GM12878 (cell line): ENCODE measurements around the gene SLC41A1. TPM values are rescaled to one million over a fixed set of nuclear protein-coding genes. Genes with fewer than 3 reads are reported as not detected.
A peak's percentile ranks its signal among the peaks of the same experiment; 100 is the strongest.

Source experiments
- ASH2L ChIP-seq: fragments of 300-600, 200-600 bp; sonication (generic); IDR thresholded peaks from 2 replicates; pipeline ENCODE4 v1.6.1; 2017; ENCODE audit warnings: low read depth, mild to moderate bottlenecking, borderline replicate concordance
- BACH1 ChIP-seq: fragments of 450-650 bp; IDR thresholded peaks from 2 replicates; pipeline ENCODE4 v1.6.1; 2017; ENCODE audit warnings: mild to moderate bottlenecking, borderline replicate concordance
- CBX3 ChIP-seq: fragments of 200-600 bp; sonication (generic); IDR thresholded peaks from 2 replicates; pipeline ENCODE4 v1.6.1; 2016; ENCODE audit warnings: low read depth, borderline replicate concordance
- CEBPB ChIP-seq, 2 experiments: fragments of 150-350 bp in 1 of 2; IDR thresholded peaks; 2 replicates each; pipeline ENCODE4 v1.6.1; 2012 to 2014; ENCODE audit warnings: low read depth in 2 of 2, low read length in 2 of 2, borderline replicate concordance in 1 of 2, inconsistent platforms in 1 of 2
- CHD4 ChIP-seq: fragments of 200-600 bp; sonication (generic); IDR thresholded peaks from 2 replicates; pipeline ENCODE4 v1.6.1; 2016; ENCODE audit warnings: mild to moderate bottlenecking
- HSF1 ChIP-seq: fragments of 150-350 bp; IDR thresholded peaks from 2 replicates; pipeline ENCODE4 v1.6.1; 2014; ENCODE audit warnings: mild to moderate bottlenecking, low read depth, low read length
- IRF4 ChIP-seq: IDR thresholded peaks from 2 replicates; pipeline ENCODE4 v1.6.1; 2011; ENCODE audit warnings: low read depth, low read length
- JUNB ChIP-seq: IDR thresholded peaks from 2 replicates; pipeline ENCODE4 v1.6.1; 2016; ENCODE audit warnings: antibody characterized with exemption, mild to moderate bottlenecking
- NFIC ChIP-seq: IDR thresholded peaks from 2 replicates; pipeline ENCODE4 v1.6.1; 2012; ENCODE audit warnings: low read depth, mild to moderate bottlenecking, inconsistent platforms, low read length, moderate library complexity
- PAX8 ChIP-seq: fragments of 450-650 bp; IDR thresholded peaks from 2 replicates; pipeline ENCODE4 v1.6.1; 2017; ENCODE audit warnings: mild to moderate bottlenecking, moderate library complexity
- PBX3 ChIP-seq: IDR thresholded peaks from 2 replicates; pipeline ENCODE4 v1.6.1; 2011; ENCODE audit warnings: mild to moderate bottlenecking, low read depth, low read length, moderate library complexity; ENCODE audit not compliant: insufficient replicate concordance
- PKNOX1 ChIP-seq: fragments of 450-650 bp; IDR thresholded peaks from 2 replicates; pipeline ENCODE4 v1.6.1; 2016; ENCODE audit warnings: mild to moderate bottlenecking
- PRDM15 ChIP-seq: fragments of 450-650 bp; formaldehyde crosslinking; IDR thresholded peaks from 2 replicates; pipeline ENCODE4 v1.4.0; 2020; ENCODE audit warnings: mild to moderate bottlenecking, moderate library complexity
- RB1 ChIP-seq: fragments of 450-650 bp; formaldehyde crosslinking; IDR thresholded peaks from 2 replicates; pipeline ENCODE4 v1.6.1; 2017; ENCODE audit warnings: mild to moderate bottlenecking, borderline replicate concordance
- RELA ChIP-seq: fragments of 450-650 bp; IDR thresholded peaks from 2 replicates; pipeline ENCODE4 v1.8.0; 2014; ENCODE audit warnings: borderline replicate concordance; ENCODE audit not compliant: partially characterized antibody
- SMC3 ChIP-seq: IDR thresholded peaks from 2 replicates; pipeline ENCODE4 v1.6.1; 2011; ENCODE audit warnings: low read length, improper control_type of control experiment, borderline replicate concordance
- STAT3 ChIP-seq: IDR thresholded peaks from 2 replicates; pipeline ENCODE4 v1.6.1; 2011; ENCODE audit warnings: low read depth, low read length, improper control_type of control experiment
- SUZ12 ChIP-seq: fragments of 200-600 bp; sonication (generic); IDR thresholded peaks from one replicate; pipeline ENCODE4 v1.6.1; 2018; ENCODE audit warnings: antibody characterized with exemption, mild to moderate bottlenecking; ENCODE audit not compliant: unreplicated experiment
- ZNF274 ChIP-seq: IDR thresholded peaks from one replicate; pipeline ENCODE4 v1.8.0; 2011; ENCODE audit not compliant: insufficient read length, insufficient read depth
- ZNF384 ChIP-seq: IDR thresholded peaks from 2 replicates; pipeline ENCODE4 v1.6.1; 2012; ENCODE audit warnings: low read depth, mild to moderate bottlenecking, low read length, improper control_type of control experiment, borderline replicate concordance
- ZZZ3 ChIP-seq: IDR thresholded peaks from 2 replicates; pipeline ENCODE4 v1.6.1; 2011; ENCODE audit warnings: low read depth; ENCODE audit not compliant: control insufficient read depth, insufficient read length
- polyA plus RNA-seq, 11 experiments: library from polyadenylated mRNA; depleted of rRNA in 4 of 11; unstranded in 6 of 11; stranded (reverse) in 5 of 11; fragments of >200 nt; fragmentation: Nextera tagmentation in 4 of 11; fragmentation: Illumina TruSeq in 1 of 11; extraction: Ambion mirVana in 4 of 11; extraction: Trizol in 1 of 11; gene quantifications; 1 replicate in 1 of 11; 2 replicates in 10 of 11; pipeline versions ENCODE4 v1.2.1 to v1.2.3, GENCODE V29; 2011 to 2016; ENCODE audit warnings: inconsistent platforms in 2 of 11, missing spikeins in 2 of 11, low read depth in 1 of 11
- total RNA-seq, 4 experiments: library from RNA; depleted of rRNA in 3 of 4; stranded (reverse); fragments of >200 nt in 3 of 4; fragmentation: Illumina TruSeq in 1 of 4; extraction: Trizol in 1 of 4; gene quantifications; 2 replicates each; pipeline versions ENCODE4 v1.2.1 to v1.2.3, GENCODE V29; 2013 to 2021

SLC41A1 gene
- total and polyA plus RNA-seq, 10 of the 15 experiments (the other 5 are each of a cell fraction or from before 2014, with no cell fraction given) = 0.13 to 11.3 (median 0.42) TPM

GRCh38 chr1:205750138-205751035 lies 62.6 kb downstream of the SLC41A1 start, which contains the start of gene NUCKS1 (continued):
- peak; percentile 96; the same call in 1 of the 2 replicates for TF ChIP-seq RB1
- 0 out of 2 replicates have a peak, but pooled peaks have one; percentile 11 for TF ChIP-seq JUNB
- TF ChIP-seq ZNF384 = no peak
- TF ChIP-seq IRF4 = peak; percentile 77
- 0 out of 2 replicates have a peak, but pooled peaks have one; percentile 57 for TF ChIP-seq HSF1
- TF ChIP-seq PKNOX1 = peak; percentile 44; the same call in 1 of the 2 replicates
- no peak for TF ChIP-seq ASH2L
- peak; percentile 77; the same call in 1 of the 2 replicates for TF ChIP-seq NFIC
- TF ChIP-seq SUZ12 = no peak
- TF ChIP-seq RELA = peak; percentile 92
- no peak for TF ChIP-seq ZZZ3
- no peak for TF ChIP-seq SMC3
- no peak for TF ChIP-seq ZNF274
- TF ChIP-seq CHD4 = peak; percentile 92; the same call in 1 of the 2 replicates
- no peak for TF ChIP-seq CEBPB (IDR thresholded peaks at IDR 0.05; ENCODE audit: borderline replicate concordance in 1 of 2, low read depth in 2 of 2, low read length in 2 of 2)
- no peak for TF ChIP-seq STAT3
- TF ChIP-seq PRDM15 (CRISPR knock-in tag) = no peak
- TF ChIP-seq BACH1 = no peak
- peak; percentile 25 for TF ChIP-seq PBX3
- TF ChIP-seq CBX3 = no peak
- TF ChIP-seq PAX8 = no peak; the same call in 1 of the 2 replicates
